H9 (cell line): Measurements from ENCODE around the gene LPP. TPM values are rescaled to one million over a fixed set of nuclear protein-coding genes. Genes with fewer than 3 reads are reported as not detected.

Experiments used
- DNase-seq: peaks from one replicate; pipeline ENCODE4 v3.0.0-alpha.2; 2017
- H2AFZ ChIP-seq: one replicate; pipeline ENCODE4 v1.6.1; 2013; ENCODE audit warnings: mild to moderate bottlenecking, low read length, control low read depth, moderate library complexity
- H2AK5ac ChIP-seq: 2 replicates; pipeline ENCODE4 v1.6.1; 2013; ENCODE audit warnings: low read length, control low read depth, mixed read lengths; ENCODE audit not compliant: insufficient read length
- H2BK120ac ChIP-seq: one replicate; pipeline ENCODE4 v1.6.1; 2013; ENCODE audit warnings: low read depth, mild to moderate bottlenecking, low read length, control low read depth, inconsistent platforms; ENCODE audit not compliant: poor library complexity, severe bottlenecking
- H2BK12ac ChIP-seq: 2 replicates; pipeline ENCODE4 v1.6.1; 2013; ENCODE audit warnings: low read length, control low read depth, mixed read lengths, low read depth; ENCODE audit not compliant: insufficient read length
- H2BK15ac ChIP-seq: 2 replicates; pipeline ENCODE4 v1.6.1; 2013; ENCODE audit warnings: low read depth, low read length, control low read depth
- H2BK20ac ChIP-seq: one replicate; pipeline ENCODE4 v1.6.1; 2013; ENCODE audit warnings: low read depth, mild to moderate bottlenecking, low read length, control low read depth, inconsistent platforms; ENCODE audit not compliant: poor library complexity, severe bottlenecking
- H2BK5ac ChIP-seq: 2 replicates; pipeline ENCODE4 v1.6.1; 2013; ENCODE audit warnings: low read length, control low read depth, mixed read lengths; ENCODE audit not compliant: insufficient read length
- H3K14ac ChIP-seq: 2 replicates; pipeline ENCODE4 v1.6.1; 2013; ENCODE audit warnings: low read length, control low read depth; ENCODE audit not compliant: insufficient read depth
- H3K18ac ChIP-seq: 2 replicates; pipeline ENCODE4 v1.6.1; 2013; ENCODE audit warnings: low read depth, mild to moderate bottlenecking, mixed read lengths, low read length, control low read depth; ENCODE audit not compliant: insufficient read length
- H3K23ac ChIP-seq: 2 replicates; pipeline ENCODE4 v1.6.1; 2013; ENCODE audit warnings: low read length, control low read depth, mixed read lengths, low read depth; ENCODE audit not compliant: insufficient read length
- H3K23me2 ChIP-seq: 2 replicates; pipeline ENCODE4 v1.6.1; 2013; ENCODE audit warnings: low read depth, mild to moderate bottlenecking, mixed read lengths, low read length, control low read depth; ENCODE audit not compliant: insufficient read length, poor library complexity, severe bottlenecking
- H3K27ac ChIP-seq: 2 replicates; pipeline ENCODE4 v1.5.1; 2013; ENCODE audit warnings: low read length, control low read depth, mixed read lengths, low read depth; ENCODE audit not compliant: insufficient read length
- H3K27me3 ChIP-seq: 2 replicates; pipeline ENCODE4 v1.6.1; 2013; ENCODE audit warnings: low read length, control low read depth, inconsistent platforms; ENCODE audit not compliant: insufficient read depth
- H3K4ac ChIP-seq: 2 replicates; pipeline ENCODE4 v1.6.1; 2013; ENCODE audit warnings: low read depth, mild to moderate bottlenecking, control low read depth, inconsistent platforms, low read length, moderate library complexity
- H3K4me1 ChIP-seq: 2 replicates; pipeline ENCODE4 v1.6.1; 2013; ENCODE audit warnings: low read length, control low read depth, inconsistent platforms; ENCODE audit not compliant: insufficient read depth
- H3K4me2 ChIP-seq: 2 replicates; pipeline ENCODE4 v1.6.1; 2013; ENCODE audit warnings: low read length, control low read depth, mixed read lengths; ENCODE audit not compliant: insufficient read length, insufficient read depth
- H3K56ac ChIP-seq: 2 replicates; pipeline ENCODE4 v1.6.1; 2013; ENCODE audit warnings: low read depth, mild to moderate bottlenecking, mixed read lengths, low read length, control low read depth; ENCODE audit not compliant: insufficient read length
- H3K79me1 ChIP-seq: 2 replicates; pipeline ENCODE4 v1.6.1; 2013; ENCODE audit warnings: low read depth, mild to moderate bottlenecking, moderate library complexity, low read length, control low read depth, inconsistent platforms; ENCODE audit not compliant: insufficient read depth, poor library complexity, severe bottlenecking
- H3K79me2 ChIP-seq: 2 replicates; pipeline ENCODE4 v1.6.1; 2013; ENCODE audit warnings: low read length, control low read depth, inconsistent platforms; ENCODE audit not compliant: insufficient read depth
- H3K9ac ChIP-seq: 2 replicates; pipeline ENCODE4 v1.6.1; 2013; ENCODE audit warnings: low read length, control low read depth, mixed read lengths; ENCODE audit not compliant: insufficient read length; ENCODE audit errors: extremely low read depth
- H3K9me3 ChIP-seq: one replicate; pipeline ENCODE4 v1.6.1; 2013; ENCODE audit warnings: low read depth, low read length, inconsistent platforms; ENCODE audit not compliant: control insufficient read depth
- H3T11ph ChIP-seq: one replicate; pipeline ENCODE4 v1.6.1; 2013; ENCODE audit warnings: mild to moderate bottlenecking, low read length, control low read depth, inconsistent platforms
- H4K20me1 ChIP-seq: one replicate; pipeline ENCODE4 v1.6.1; 2013; ENCODE audit not compliant: control insufficient read depth, insufficient read length, insufficient read depth
- H4K5ac ChIP-seq: 2 replicates; pipeline ENCODE4 v1.6.1; 2013; ENCODE audit warnings: low read depth, mild to moderate bottlenecking, mixed read lengths, low read length, control low read depth; ENCODE audit not compliant: insufficient read length
- H4K8ac ChIP-seq: replicated peaks from 2 replicates; pipeline ENCODE4 v1.6.1; 2013; ENCODE audit warnings: low read length, control low read depth, mixed read lengths, low read depth; ENCODE audit not compliant: insufficient read length
- H4K91ac ChIP-seq: 2 replicates; pipeline ENCODE4 v1.6.1; 2013; ENCODE audit warnings: low read depth, mild to moderate bottlenecking, moderate library complexity, mixed read lengths, low read length, control low read depth; ENCODE audit not compliant: insufficient read length
- H3K27ac Mint-ChIP-seq, 3 experiments: 2 replicates in 2 of 3; 3 replicates in 1 of 3; pipeline ENCODE4 v1.8.0; 2020 to 2021; ENCODE audit warnings: mixed read lengths in 3 of 3, mild to moderate bottlenecking in 1 of 3, moderate library complexity in 1 of 3
- H3K27me3 Mint-ChIP-seq: 2 replicates; pipeline ENCODE4 v1.8.0; 2021; ENCODE audit warnings: low read depth, mild to moderate bottlenecking, moderate library complexity, mixed read lengths
- H3K36me3 Mint-ChIP-seq, 3 experiments: 2 replicates in 2 of 3; 3 replicates in 1 of 3; pipeline ENCODE4 v1.8.0; 2020 to 2021; ENCODE audit warnings: low read depth in 3 of 3, mixed read lengths in 3 of 3; ENCODE audit not compliant: insufficient read depth in 1 of 3
- H3K4me1 Mint-ChIP-seq, 2 experiments: 2 replicates each; pipeline ENCODE4 v1.8.0; 2020; ENCODE audit warnings: mixed read lengths in 2 of 2
- H3K4me3 Mint-ChIP-seq, 2 experiments: 2 replicates in 1 of 2; 3 replicates in 1 of 2; pipeline ENCODE4 v1.8.0; 2020 to 2021; ENCODE audit warnings: mild to moderate bottlenecking in 2 of 2, mixed read lengths in 2 of 2, moderate library complexity in 1 of 2
- H3K9me3 Mint-ChIP-seq, 2 experiments: 2 replicates in 1 of 2; 3 replicates in 1 of 2; pipeline ENCODE4 v1.8.0; 2020; ENCODE audit warnings: mild to moderate bottlenecking in 2 of 2, mixed read lengths in 2 of 2, moderate library complexity in 1 of 2
- CTCF ChIP-seq: fragments of 200-600 bp; sonication (generic); conservative IDR thresholded peaks from 3 replicates; pipeline ENCODE4 v1.8.0; 2021; ENCODE audit warnings: antibody characterized with exemption, mild to moderate bottlenecking
- WGBS: extraction: QIAGEN DNeasy Blood & Tissue Kit; methylation state at CpG from one replicate; pipeline ENCODE4 v1.1.7; 2013; ENCODE audit warnings: missing lambda C conversion rate, low lambda C conversion rate, mixed read lengths; ENCODE audit not compliant: insufficient read length; ENCODE audit errors: extremely low coverage; 5-methylcytosine and 5-hydroxymethylcytosine counted together
- total RNA-seq: library from RNA; stranded (reverse); gene quantifications from 2 replicates; pipeline ENCODE4 v1.2.1, GENCODE V29; 2021

The LPP gene
- total RNA-seq, 1 experiment from 2014 or later = 64.6 TPM

- DNase-seq = no peak
- Histone ChIP-seq H3K14ac (no peak overlapping the region), H3K79me1 (no peaks in the 10 kb centered on the region), H3K27ac (no peak overlapping the region), H3K23ac (no peak overlapping the region), H2AK5ac (no peak overlapping the region), H3T11ph (no peak overlapping the region), H4K8ac (no peak overlapping the region), H3K18ac (no peak overlapping the region), H4K5ac (no peak overlapping the region), H2BK20ac (no peak overlapping the region), H3K4me2 (no peak overlapping the region), H2BK12ac (no peak overlapping the region), H3K79me2 (no peaks in the 10 kb centered on the region), H3K4me1 (no peaks in the 10 kb centered on the region), H2AFZ (no peak overlapping the region), H4K20me1 (no peaks in the 10 kb centered on the region), H2BK120ac (no peak overlapping the region), H3K27me3 (no peaks in the 10 kb centered on the region), H3K9ac (no peak overlapping the region), H3K23me2 (no peaks in the 10 kb centered on the region), H2BK5ac (no peak overlapping the region), H3K4ac (no peak overlapping the region), H4K91ac (no peak overlapping the region), H3K9me3 (no peaks in the 10 kb centered on the region), H2BK15ac (no peak overlapping the region), H3K56ac (no peak overlapping the region)
- Mint-ChIP-seq H3K9me3 (no peaks in the 10 kb centered on the region), H3K36me3 (peaks cover 0 to 2% (median 0%) of the 10 kb centered on the region in 3 experiments; a peak in 2 of 7 replicates), H3K4me1 (no peaks in the 10 kb centered on the region), H3K27me3 (no peaks in the 10 kb centered on the region), H3K4me3 (no peak overlapping the region), H3K27ac (no peak overlapping the region)
- TF ChIP-seq CTCF = no peak
- no CpG with 5 or more reads among the region's 1 CpG for WGBS
Observed at GRCh38 chr3:188750617-188751016, 596.7 kb downstream of the LPP start.
